GM19455 (cell line): ENCODE measurements around the gene SCN8A.
"Not testable (repeated sequence)": the region's sequence is repeated elsewhere in the genome, so short reads cannot be mapped to it uniquely, and the experiment has no call there.

ENCODE experiments used
- ATAC-seq: cut with Tn5 transposase; IDR thresholded peaks from one replicate; pipeline ENCODE4 v1.9.1; 2021; ENCODE audit not compliant: unreplicated experiment

SCN8A gene

DNA sequence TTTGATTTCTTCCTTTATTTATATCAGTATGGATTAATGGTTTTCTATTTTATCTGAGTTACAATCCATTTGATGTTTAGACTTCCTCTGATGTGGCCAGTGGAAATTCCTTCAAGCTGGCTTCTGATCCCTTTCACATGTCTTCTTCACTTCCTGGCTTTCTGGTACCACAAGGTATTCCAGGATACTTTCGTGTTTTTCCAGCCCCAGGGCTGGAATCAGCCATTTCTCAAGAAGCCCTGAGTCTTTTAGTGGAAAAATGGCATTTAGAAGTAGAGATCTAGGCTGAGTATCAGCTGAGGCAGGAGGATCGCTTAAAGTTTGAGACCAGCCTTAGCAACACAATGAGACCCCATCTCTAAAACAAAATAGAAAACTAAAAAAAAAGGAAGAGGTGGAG lies 164.2 kb downstream of the SCN8A start:
- ATAC-seq = no peak

DNA sequence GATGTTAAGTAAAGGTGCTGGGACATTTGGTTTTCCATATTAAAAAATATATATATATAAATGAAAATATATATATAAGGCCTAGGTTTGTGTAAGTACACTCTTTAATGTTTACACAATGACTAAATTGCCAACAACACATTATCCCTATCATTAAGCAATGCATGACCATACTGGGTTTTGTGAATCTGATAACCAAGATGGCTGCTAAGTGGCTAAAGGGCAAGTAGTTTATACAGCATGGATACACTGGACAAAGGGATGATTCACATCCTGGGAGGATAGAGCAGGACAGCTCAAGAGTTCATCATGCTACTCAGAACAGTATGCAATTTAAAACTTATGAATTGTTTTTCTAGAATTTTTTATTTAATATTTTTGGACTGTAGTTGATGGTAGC lies 168.1 kb downstream of the SCN8A start:
- no peak for ATAC-seq

DNA sequence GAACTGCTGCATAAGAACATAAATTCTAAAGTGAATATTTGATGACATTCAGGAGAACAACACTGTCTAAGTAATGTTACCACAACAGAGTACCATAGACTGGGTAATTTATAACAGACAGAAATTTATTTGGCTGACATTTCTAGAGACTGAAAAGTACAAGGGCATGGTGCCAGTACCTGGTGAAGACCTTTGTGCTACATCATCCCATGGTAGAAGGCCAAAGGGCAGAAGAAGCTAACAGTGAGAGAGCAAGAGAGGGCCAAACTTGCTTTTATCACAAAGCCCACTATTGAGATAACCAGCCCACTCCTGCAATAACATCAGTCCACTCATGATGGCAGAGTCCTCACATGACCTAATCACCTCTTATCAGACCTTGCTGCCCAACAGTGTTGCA lies 168.7 kb downstream of the SCN8A start:
- no peak for ATAC-seq

DNA sequence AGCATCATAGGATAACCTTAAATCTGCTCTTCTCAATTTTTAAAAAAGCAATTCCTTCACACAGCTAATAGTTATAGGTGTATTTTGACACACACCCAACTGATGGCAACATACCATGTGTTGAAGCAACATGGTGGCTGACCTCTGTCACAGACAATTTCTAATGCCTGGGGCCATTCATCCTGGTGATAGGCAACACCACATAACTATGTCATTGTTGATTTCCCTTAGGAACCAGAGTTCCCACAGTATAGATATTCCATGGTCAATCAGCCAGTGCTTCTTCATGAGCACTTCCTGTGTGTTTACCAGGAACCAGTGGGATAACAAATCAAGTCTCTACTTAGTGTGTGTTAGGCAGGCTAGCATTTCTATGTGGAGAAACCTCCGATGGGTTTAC lies 169.2 kb downstream of the SCN8A start:
- no peak for ATAC-seq

DNA sequence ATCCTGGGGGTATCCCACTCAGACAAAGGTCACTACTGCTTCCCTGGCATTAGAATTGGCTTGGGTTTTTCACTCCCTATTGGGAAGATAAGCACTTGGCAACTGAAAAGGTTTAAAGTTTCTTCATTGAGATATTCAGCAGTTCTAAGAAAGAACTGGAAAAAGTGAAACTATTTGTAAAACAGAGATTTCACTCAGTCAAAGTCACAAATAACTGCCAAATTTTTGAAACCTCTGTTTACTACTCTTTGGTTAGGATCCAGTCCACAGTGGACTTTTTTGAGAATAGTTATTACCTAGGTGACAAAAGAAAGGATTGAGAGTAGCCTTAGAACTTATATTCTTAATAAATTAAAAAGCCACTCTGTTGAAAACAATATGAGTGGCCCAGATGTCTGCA lies 172.7 kb downstream of the SCN8A start:
- ATAC-seq = no peak

DNA sequence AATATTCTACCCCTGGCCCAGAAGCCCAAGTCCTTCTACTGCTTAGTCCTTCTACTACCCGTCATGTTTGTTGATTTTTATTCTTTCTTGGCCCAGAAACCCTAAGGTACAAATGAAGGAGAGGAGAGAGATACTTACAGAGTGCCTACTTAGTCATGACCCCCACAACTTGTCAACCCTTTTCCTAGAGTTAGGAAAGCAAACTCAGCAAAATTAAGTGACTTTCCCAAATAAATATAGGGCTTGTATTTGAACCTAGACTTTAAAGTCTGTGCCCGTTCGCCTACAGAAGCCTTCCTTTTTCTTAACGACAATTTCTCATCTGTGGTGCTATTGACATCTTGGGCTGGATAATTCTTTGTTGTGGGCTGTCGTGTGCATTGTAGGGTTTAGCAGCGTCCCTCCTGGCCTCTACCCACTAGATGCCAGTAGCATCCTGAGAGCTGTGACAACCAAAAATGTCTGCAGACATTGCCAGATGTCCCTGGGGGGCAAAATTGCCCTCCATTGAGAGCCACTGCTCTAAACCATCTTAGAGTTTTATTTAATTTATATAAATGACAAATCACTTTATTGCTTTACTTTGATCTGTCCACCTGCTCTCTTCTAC lies 175.1 kb downstream of the SCN8A start:
- ATAC-seq = no peak

DNA sequence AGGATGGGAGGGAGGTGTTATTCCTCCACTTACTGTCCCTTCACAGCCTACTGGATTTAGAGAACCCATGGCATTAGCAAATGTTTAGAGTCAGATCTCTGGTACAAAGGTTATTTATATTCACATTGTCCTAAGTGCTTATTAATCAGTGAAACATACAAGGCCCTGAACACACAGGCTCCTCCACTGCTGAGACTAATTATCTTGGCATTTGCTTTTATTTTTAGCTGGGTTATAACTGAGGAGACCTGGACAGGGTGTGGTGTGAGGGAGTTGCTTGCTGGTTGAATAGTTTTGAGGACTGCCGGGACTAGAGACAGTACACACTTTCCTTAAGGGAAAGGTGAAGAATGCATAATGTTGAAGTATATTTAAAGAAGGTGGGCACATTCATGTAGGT lies 180.0 kb downstream of the SCN8A start:
- no peak for ATAC-seq

DNA sequence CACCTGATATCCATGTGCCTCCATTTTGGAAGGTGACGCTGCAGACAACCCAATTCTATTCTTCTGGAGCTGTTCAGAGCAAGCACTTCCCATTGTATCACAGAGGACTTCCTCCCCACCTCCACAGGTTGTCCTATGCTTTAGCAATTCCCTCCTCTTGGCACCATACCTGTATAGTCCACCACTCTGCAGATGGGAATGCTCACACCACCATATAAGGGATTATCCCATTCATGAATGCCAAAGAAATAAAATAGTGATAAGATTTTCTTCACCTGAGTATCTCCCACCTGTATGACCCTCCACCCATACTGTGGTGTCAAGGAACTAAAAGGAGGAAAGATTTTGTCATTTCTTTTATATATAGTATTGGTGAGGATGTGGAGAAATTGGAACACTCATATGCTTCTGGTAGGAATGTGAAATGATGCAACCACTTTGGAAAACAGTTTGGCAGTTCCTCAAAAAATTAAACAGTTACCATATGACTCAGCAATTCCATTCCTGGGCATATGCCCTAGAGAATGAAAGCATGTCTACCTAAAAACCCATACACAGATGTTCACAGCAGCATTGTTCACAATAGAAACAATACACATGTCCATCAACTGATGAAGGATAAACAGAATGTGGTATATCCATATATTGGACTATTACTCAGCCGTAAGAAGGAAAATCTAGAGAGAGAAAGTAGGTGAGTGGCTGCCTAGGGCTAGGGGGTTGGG lies 182.3 kb downstream of the SCN8A start:
- no peak for ATAC-seq

DNA sequence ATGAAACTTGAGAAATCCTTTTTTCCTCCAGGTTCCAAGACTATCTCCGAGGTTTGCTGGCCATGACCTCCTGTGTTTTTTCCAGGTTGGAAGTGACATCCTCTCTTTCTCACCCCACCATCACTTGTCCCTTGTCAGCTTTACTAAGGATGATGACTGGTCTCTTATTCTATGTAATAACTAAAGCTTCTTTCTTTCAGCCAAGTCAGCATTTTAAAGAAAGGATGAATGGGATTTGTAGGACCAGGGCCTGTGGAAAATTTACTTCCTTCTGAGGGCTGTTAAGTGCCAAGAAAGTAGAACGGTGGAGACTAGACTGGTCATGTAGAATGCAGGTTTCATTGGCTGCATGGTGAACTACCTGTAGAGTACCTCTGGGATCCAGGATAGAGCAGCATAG lies 183.9 kb downstream of the SCN8A start:
- no peak for ATAC-seq

DNA sequence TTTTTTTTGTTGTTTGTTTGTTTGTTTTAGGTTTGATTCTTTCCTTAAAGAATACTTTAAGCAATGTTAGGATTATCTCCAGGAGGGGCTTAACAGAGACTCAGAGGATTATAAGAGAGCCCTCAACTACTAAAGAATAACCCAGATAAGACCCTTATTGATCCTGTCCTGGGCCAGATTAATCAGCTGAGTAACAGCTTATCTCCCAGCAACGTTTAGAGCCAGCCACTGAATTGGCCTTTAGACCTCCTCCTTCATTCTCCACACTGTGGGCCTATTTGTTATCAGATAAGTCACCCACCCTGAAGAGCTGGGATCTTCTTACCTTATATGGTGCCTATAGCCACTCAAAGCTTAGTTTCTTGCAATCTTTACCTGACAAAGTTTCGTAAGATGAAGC lies 186.4 kb downstream of the SCN8A start:
- ATAC-seq = no peak

DNA sequence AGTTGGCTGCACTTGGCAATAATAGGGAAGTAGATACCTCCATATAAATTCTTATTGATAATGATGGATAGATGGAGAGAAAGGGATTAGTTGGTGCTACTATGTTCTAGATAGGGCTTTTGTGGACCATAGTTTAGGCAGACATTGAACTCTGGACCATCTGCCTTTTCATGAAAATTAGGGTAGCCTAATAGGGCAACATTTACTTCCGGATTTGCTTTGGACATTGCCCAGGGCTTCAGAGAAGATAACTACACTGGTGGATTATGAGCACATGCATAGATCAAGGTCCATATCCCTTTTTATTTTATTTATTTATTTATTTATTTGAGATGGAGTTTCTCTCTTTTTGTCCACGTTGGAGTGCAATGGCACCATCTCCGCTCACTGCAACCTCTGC lies 186.9 kb downstream of the SCN8A start:
- ATAC-seq = no peak

DNA sequence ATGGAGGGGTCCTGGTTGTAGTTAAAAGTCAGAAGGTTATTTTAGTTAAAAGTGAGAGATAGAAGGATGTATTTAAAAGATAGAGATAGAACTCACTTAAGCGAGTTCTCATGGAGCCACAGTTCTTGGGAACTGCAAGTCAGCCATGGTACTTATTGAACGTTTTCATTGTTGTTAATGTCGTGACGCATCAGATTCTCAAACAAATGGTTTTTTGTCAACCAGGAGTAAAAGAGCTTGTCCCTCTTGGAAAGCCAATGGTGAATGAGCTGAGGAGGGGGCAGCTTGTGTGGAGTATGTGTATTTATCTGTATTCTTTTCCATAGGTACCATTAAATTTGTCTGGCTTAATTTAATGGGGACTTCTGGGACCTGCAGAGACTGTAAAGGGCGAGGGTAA lies 188.8 kb downstream of the SCN8A start:
- ATAC-seq = no peak

DNA sequence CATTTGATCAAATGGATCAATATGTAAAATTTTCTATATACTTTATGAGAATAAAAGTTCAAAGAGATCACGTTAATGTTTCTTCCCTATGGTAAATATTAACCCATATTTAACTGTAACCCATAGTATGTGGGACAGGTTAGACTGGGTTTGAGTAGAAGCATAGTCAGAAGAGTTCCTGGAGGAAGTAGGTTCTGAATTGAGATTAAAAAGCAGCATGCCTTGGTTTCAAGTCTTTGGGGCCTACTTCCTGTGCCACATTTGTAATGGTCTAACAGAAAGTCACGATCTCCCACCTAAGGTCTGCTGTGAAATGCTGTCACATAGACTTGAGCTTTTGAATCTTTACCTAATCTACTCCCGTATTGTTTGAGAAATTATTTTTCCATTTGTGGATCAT lies 193.7 kb downstream of the SCN8A start:
- no peak for ATAC-seq

DNA sequence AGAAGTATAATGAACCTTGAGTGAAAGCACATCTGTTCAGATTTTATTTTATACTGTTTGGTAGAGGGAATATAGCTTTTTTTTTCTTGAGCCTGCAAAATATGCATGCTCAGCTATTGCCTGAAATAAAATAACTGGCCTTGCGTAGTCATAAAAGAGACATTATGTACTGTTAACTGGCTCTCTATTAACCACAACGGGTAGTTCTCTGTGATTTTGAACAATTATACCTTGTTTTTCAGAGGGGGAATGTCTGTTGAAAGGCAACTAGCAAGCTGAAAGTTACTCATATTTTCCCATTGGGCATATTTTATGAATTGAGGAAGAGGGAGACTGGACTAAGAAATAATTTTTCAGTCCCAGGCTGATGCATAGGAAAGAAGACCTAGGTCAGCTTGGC lies 194.9 kb downstream of the SCN8A start:
- ATAC-seq = no peak

DNA sequence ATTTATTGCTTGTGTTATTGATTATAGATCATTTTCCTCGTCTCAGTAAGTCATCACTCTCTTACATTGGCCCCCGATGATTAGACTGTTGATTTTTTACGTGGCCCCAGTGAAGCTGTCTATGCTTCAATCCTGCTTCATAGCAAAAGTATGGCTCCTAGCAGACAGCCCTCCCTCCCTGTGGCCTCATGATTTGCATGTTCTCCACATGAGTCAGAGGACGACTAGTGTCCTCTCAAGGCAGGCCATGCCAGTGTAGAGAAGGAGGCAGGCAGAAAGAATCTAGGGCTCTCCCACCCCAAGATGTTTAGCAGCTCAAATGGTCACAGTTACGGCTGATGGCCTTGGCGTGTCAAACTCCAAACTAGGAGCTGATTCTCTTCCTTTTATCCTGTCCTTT lies 197.8 kb downstream of the SCN8A start:
- no peak for ATAC-seq

DNA sequence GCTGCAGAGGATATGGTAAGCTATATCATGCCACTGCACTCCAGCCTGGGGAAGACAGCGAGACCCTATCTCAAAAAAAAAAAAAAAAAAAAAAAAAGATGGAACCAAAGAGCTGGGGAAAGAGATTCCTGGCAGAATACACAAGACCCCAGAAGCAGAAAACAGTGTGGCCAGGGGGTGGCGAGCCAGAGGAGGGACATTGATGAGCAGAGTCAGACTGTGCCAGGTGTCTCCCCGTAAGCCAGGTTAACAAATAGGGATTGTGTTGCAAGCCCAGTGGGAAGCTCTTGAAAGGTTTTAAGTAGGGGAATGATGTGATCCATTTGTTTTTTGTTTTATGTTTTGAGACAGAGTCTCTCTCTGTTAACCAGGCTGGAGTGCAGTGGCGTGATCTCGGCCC lies 201.4 kb downstream of the SCN8A start:
- no peak for ATAC-seq

DNA sequence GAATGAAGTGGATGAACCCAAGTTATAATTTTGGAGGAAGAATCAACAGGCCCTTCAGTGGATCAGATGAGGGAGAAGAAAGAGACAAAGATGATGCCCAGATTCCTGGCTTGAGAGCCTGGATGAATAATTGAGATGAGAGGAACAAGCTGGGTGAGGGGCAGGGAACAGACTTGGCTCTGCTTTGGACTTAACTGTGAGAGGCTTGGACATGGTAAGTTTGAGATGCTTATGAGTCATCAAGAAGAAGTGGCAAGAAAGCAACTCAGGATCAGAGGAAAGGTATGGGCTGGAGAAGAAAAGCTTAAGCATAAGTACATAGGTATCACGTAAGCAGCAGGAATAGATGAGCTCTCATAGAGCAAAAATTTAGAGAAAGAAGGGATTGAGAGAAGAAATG lies 202.2 kb downstream of the SCN8A start:
- ATAC-seq = no peak

DNA sequence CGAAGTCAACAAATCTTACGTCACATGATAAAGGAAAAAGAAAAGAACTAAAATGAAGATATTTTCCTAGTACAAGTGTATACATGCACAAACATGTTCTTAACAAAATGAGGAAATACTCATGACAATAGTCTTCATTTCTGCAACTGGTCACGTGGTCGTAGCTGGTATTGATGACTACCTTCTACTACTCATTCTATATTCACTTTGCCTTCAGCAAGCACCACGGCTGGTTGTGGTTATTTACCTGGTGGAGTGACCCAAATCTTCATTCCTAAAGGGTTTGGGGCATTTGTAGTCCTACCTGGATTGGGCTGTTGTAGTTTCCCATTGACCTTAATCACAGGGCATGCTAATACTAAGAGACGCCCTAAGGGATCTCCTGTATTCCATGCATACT lies 206.3 kb downstream of the SCN8A start:
- ATAC-seq = no peak

DNA sequence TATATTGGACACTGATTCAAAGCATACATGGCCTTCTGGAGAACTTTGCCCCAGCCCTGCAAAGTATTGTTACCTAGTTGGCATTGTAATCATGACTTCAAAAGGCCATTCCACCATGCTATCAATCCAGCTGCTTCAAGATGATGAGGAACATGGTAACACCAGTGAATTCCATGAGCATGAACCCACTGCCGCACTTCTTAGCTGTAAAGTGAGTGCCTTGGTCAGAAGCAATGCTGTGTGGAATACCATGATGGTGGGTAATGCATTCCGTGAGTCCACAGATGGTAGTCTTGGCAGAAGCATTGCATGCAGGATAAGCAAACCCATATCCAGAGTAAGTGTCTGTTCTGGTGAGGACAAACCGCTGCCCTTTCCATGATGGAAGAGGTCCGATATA lies 207.0 kb downstream of the SCN8A start:
- ATAC-seq = not testable (repeated sequence)

DNA sequence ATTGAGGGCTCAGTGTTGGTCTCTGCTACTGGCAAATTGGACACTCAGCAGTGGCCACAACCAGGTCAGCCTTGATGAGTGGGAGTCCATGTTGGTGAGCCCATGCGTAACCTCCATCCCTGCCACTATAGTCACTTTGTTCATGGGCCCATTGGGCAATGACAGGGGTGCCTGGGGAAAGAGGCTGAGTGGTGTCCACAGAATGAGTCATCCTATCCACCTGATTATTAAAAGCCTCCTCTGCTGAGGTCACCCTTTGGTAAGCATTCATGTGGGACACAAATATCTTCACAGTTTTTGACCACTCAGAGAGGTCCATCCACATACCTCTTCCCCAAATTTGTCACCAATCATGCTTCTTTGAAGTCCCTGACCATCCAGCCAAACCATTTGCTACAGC lies 207.5 kb downstream of the SCN8A start:
- no peak for ATAC-seq

DNA sequence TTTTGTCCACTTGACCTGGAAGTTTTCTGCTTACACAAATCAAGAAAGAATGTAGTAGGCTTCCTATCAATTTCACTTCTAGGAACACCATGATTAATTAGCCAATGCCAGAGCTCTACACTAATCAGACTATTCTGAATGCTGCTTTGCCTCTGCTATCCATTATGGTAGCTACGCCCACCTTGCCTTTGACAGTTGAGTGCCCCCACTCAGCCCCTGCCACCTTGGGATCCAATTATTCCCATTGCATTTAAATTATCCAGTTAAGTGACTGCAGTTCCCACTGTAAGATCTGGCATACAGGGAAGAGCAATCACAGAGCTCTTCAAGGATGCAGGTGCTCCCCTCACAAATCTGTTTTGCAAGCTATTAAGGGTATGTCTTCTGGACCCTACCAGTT lies 210.0 kb downstream of the SCN8A start:
- no peak for ATAC-seq

DNA sequence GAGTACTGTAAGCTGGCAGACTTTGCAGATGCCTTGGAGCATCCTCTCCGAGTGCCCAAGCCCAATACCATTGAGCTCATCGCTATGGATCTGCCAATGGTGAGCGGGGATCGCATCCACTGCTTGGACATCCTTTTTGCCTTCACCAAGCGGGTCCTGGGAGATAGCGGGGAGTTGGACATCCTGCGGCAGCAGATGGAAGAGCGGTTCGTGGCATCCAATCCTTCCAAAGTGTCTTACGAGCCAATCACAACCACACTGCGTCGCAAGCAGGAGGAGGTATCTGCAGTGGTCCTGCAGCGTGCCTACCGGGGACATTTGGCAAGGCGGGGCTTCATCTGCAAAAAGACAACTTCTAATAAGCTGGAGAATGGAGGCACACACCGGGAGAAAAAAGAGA lies 215.9 kb downstream of the SCN8A start:
- no peak for ATAC-seq

DNA sequence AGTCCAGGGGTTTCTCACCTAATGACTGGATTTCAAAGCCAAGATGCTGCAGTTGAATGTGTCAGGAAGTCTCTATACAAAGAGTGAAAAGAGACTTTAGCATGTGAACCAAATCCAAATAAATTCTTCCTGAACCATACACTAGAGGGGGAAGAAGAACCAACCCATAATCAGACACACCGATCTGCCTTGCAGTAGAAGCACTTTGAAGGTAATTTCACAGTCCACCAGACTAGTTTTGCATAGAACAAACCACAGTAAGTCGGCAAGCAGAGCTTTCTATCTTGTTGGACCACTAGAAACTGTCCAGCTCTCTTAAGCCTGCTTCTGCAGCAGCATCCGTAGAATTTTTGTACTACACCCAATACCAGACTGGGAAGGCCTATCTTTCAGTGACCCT lies 218.2 kb downstream of the SCN8A start:
- ATAC-seq = no peak
